GM18873 (cell line): ENCODE measurements around the gene CMBL.
"Not testable (repeated sequence)": the region's sequence is repeated elsewhere in the genome, so short reads cannot be mapped to it uniquely, and the experiment has no call there.

Source experiments
- ATAC-seq: cut with Tn5 transposase; IDR thresholded peaks from one replicate; pipeline ENCODE4 v1.9.1; 2021; ENCODE audit warnings: mild to moderate bottlenecking, moderate library complexity, moderate number of reproducible peaks; ENCODE audit not compliant: unreplicated experiment, low FRiP score

Gene CMBL

DNA sequence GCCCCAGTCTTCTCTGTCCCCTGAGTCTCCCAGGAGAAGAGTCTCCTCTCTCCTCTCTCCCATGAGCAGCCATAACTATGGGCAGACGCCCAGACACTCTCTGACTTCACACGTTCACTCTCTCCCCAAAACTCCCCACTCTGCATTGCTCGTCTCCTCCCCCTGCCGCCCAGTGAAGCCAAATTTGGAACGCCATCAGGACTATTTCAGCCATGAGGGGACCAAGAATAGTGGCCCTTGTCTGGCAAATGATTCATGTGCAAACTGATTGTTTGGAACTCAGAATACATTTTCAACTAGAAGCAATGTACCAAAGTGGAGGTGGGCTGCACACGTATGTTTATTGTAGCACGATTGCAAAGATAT, 20.9 kb downstream of the CMBL start:
- no peak for ATAC-seq

DNA sequence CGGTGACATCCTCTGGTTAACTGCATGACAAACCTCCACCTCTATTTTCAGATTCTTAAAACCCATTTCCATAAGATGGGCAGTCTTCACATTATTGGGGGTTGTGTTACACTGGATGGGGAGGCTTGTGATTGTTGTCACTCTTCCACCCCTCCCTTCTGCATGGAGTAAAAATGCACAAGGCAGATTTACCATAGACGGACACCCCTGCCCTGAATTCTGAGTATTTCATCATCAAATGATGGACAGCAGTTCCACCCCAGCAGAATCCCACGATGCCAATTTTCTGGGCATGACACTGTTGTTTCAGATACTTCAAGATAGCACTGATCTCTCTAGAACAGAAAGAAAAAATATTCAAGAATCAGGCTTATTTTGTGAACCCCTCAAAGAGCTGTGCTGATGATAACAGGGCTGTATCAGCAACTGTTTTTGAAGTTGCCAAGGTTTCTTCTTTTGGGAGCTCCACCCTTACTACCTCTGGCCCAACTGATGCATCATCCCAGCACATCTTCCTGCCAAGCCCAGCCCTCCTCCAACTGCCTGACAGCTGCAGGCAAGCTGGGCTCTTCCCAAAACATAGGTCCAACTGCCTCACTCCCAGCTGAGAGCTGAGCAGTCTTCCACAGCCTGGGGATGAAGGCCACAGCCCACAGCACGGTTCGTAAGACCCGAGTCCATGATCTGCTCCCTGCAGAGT, 21.4 kb downstream of the CMBL start:
- ATAC-seq: no peak

DNA sequence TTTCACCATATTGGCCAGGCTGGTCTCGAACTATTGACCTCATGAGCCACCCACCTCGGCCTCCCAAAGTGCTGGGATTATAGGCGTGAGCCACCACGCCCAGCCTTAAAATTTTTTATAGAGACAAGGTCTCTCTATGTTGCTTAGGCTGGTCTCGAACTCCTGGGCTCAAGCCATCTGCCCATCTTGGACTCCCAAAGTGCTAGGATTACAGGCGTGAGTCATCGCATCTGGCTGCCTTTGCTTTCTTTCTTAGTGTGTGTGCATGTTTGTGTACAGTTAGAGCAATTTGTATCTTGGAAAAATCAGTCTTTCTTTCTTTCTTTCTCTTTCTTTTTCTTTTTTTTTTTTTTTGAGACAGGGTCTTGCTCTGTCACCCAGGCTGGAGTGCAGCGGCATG, 22.3 kb downstream of the CMBL start:
- ATAC-seq: not testable (repeated sequence)

DNA sequence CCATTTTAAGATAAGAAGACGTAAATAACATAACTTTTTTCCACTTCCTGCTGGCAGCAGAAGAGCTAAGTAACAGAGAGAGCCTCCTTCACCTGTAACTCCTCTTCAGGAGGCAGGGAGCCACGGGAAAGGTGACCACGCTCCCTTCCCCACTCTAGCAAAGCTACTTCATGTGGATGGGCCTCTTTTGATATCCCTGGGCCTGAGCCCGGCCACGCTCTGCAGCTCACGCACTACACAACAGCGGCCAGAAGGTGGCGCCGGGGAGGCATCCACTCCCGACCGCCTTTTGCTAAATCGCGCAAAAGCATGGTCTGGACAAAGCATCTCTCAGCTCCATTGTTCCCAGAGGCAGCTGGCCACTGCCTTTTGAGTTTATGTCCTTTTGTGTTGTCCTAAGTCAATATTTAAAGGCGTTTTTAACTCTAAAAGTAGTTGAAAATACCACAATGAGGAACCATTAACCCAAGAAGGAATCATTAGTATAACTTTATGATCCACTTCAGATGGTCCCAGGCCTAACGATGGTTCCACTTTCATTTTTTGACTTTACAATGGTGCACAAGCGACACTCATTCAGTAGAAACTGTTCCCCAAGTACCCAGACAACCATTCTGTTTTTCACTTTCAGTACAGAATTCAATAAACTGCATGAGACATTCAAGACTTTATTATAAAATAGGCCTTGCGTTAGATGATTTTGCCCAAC, 23.6 kb downstream of the CMBL start:
- ATAC-seq: peak; percentile 93

DNA sequence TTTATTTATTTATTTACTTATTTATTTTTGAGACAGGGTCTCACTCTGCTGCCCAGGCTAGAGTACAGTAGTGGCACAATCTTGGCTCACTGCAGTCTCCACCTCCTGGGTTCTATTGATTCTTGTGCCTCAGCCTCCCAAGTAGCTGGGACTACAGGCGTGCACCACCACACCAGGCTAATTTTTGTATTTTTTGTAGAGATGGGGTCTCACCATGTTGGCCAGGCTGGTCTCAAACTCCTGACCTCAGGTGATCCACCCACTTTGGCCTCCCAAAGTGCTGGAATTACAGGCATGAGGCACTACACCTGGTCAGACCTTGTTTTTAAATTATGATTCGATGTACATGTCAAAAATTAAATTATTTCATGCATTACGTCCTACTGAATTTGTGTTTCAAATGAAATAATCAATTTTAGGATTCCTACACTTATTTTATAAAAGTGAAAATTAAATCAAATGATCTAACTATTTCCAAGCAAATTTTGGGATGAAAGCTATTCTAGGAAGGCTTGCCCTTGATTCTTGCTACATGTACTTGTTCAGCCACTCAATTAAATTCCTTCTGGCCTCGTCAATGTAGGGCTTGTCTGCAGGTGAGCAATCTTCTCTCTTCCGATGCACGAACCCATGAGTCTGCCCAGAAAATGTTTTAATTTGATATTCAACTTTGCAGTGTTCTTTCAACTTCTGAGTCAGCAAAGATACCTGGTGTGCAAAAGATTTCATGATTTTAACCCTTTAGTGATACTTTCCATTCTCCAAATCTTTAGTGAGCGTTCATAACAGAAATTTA, 27.6 kb downstream of the CMBL start:
- no peak for ATAC-seq

DNA sequence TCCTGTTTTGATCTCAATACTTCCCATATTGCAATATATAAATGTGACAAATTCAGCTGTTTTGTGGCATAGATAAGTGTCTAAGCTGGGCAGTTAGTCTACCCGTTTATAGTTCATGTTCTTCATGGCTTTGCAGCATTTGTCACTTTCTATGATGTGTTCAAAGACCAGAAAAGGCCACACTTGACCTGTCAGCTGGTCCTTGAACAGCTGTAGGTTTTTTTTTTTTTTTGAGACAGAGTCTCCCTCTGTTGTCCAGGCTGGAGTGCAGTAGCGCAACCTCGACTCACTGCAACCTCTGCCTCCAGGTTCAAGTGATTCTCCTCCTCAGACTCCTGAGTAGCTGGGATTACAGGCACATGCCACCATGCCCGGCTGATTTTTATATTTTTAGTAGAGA, 28.4 kb downstream of the CMBL start:
- ATAC-seq: no peak

DNA sequence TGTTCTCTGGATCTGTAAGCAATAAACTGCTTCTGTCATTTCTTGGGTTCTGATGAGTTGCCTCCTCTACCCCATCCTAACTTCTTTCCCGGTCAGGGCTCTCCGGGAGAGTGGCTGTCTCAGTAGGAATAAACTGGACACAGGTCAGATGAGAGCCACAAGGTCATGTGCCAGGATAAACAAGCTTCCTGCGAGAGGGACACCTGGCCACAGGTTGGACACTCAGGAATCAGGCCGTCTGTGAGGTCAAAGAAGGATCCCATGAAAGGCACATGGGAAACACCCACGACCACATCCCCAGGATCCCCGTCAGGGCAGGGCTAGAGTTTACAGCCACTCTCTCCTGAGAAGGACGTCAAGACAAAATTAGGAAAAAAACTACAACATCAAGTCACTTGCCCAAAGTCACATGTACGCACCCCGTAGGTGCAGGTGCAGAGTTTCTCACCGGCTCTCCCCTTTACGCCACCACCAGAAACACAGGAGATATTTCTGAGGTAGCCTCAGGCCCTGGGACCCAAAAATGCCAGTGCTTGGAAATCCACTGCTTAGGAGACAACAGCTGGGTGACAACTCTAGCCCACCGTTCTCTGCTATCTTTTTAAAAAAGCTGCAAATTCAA, 28.9 kb downstream of the CMBL start:
- ATAC-seq: no peak

DNA sequence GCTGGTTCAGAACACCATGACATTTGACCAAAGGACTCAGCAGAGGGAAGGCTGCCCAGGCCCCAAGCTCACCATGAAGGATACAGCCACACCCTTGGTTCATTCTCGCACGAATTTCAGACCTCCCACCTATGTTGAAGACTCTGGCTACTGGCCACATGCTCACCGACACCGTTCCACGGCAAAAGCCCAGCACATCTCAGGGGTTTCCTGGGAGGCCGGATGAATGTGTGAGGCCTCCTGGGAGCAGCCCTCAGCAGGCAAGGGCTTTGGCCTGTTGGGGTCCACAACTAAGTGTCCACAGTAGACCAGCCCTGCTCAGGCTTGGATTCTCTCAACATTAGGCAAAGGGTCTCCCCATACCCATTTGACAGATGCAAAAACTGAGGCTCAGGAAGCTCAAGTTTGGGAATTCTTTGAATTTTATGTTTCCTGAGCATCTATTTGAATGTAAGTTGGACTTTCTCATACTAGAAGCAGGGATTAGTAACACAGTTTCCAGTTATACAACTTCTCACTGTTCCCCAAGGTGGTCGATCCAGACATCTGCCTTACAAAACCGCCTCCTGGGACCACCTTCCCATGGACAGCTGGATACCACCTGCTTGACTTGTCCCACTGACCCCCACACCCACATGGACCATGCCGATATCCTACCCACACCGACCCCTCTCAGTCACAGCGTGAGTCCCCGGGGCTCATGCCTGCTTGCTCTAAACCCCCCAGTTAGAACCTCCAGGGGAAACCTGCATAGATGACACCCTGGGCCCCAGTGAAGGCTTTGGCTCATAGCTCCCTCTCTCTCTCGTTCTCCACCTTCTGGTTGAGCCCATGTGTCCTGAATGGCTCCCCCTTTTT, 29.7 kb downstream of the CMBL start:
- no peak for ATAC-seq

DNA sequence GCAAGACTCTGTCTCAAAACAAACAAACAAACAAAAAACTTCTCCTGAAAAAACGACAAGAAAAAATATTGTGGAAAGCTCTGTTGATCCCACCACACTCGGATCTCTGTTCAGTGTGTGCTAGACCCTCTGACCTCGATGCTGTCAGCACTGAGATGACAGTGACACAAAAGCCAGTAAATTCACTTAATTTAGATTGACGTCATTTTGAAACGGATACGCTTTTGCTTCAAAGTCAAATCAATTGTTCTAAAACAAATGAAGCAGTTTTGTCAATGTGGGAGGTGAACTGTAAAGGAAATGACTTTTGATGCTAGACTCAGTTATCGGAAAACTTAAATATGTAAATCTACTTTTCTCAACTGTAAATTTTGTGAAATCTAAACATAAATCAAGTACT, 31.0 kb downstream of the CMBL start:
- no peak for ATAC-seq

DNA sequence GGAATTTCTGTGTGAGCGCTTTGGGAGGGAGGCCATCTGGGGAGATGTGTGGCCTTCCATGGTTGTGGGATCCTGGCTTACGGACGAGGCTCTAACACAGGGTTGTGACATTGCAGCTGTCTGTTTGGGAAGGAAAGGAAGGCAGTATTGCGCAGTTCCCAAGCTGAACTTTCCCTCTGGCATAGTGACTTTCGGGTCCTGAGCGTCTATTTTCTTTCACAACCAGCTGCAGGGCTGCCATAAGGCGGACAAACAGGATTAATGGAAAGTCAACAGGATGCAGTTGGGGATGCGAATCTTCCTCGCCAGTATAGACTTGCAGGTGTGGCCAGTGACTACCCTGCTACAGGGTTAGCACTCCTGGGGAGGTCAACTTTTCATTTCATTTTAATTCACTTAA, 31.7 kb downstream of the CMBL start:
- ATAC-seq: no peak

DNA sequence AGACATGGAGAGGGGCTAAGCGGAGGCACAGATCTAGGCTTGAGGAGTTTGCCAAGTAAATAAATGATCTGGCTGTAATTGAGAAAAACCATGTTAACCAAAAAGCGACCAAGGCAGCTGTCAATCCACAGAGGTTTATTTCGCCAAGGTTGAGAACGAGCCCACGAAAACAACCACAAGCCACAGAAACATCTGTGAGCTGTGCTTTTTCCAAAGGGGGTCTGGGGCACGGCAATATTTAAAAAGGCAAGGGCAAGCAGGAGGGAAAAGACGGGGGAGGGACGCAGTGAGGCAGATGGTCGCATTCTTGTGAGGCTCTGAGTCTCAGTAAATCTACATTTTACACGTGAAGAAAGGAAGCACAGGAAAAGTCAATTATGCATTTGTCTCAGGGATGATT, 32.2 kb downstream of the CMBL start:
- no peak for ATAC-seq

DNA sequence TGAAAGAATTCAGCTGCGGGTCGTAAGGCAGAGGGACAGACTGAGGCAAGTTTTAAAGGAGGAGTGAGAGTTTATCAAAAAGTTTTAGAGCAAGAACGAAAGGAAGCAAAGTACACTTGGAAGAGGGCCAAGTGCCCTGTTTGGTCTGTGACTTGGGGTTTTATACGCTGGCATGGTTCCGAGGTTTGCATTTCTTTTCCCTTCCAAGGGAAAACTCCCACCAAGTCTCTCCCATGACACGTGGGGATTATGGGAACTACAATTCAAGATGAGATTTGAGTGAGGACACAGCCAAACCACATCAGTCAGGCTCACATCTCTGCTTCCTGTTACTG, 34.9 kb downstream of the CMBL start:
- not testable (repeated sequence) for ATAC-seq

DNA sequence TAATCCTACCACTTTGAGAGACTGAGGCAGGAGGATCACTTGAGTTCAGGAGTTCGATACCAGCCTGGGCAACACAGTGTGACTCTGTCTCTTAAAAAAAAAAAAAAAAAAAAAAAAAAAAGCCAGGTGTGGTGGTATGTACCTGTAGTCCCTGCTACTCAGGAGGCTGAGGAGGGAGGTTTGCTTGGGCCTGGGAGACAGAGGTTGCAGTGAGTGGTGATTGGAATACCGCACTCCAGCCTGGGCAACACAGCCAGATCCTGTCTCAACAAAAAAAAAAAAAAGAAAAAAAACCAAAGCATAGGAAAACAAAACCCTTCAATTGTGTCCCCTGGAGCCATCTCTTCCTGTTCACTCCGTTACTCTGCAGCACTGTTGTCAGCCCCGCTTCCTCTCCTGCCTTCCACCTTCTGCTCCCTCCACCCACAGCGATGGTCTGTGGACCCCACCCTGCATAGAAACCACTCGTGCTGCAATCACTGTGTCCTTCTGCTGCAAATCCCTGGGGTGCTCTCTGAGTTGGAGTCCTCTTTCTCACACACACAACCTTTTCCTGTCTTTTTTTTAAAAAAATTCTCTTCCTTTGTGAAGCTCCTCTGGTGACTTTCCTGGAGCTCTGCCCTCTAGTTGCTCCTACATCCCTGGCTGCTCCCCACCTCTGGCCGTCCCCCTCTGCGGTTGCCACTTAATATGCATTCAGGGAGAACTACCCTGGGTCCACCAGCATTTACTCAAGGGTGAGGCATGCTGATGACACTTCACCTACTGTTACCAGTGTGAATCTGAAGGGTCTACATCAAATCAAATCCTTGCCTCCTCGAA, 35.4 kb downstream of the CMBL start:
- ATAC-seq: no peak

DNA sequence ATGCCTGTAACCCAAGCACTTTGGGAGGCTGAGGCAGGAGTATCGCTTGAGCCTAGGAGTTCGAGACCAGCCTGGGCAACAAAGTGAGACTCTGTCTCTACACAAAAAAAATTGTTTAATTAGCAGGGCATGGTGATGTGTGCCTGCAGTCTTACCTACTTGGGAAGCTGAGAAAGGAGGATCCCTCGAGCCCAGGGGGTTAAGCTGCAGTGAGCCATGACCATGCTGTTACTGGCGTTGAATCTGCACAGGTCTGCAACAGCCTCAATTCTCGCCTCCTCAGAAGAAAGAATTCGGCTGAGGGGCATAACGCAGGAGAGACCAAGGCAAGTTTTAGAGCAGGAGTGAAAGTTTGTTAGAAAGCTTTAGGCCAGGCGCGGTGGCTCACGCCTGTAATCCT, 39.6 kb downstream of the CMBL start:
- ATAC-seq: no peak

DNA sequence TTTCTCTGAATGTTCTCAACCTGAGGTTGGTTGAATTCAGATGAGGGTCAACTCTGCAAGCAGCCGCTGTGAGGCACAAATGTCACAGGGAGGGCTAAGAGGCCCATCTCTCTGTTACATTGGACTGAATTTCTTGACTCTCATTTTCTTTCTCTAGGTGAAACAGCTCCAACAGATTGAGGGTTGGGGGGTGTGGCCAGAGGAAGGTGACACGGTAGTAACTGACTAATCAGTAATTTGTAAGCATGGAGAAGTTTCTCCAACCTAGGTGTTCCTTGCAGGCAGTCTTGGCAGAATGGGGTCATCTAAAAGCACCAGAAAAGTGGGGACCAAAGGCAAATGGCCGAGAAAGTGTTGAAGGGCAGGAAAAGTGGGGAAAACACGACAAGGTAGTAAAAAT, 40.9 kb downstream of the CMBL start:
- ATAC-seq: no peak

DNA sequence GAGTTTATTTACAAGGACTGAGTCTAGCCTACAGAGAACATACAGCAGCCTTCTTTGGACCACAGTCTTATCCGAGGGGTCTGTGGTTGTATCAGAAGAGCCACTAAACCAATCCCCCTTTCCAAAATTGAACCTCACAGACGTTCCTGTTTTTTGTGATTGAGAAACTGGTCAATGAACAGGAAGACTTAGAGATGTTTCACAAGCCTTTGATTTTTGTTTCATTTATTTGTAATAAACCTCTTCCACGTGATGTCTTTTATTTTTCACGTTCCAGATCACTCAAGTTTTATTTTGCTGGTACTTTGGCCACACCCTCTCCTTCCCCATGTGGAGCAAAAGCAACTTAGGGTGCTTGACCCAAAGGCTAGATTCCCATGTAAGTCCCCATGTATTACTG, 41.6 kb downstream of the CMBL start:
- no peak for ATAC-seq

DNA sequence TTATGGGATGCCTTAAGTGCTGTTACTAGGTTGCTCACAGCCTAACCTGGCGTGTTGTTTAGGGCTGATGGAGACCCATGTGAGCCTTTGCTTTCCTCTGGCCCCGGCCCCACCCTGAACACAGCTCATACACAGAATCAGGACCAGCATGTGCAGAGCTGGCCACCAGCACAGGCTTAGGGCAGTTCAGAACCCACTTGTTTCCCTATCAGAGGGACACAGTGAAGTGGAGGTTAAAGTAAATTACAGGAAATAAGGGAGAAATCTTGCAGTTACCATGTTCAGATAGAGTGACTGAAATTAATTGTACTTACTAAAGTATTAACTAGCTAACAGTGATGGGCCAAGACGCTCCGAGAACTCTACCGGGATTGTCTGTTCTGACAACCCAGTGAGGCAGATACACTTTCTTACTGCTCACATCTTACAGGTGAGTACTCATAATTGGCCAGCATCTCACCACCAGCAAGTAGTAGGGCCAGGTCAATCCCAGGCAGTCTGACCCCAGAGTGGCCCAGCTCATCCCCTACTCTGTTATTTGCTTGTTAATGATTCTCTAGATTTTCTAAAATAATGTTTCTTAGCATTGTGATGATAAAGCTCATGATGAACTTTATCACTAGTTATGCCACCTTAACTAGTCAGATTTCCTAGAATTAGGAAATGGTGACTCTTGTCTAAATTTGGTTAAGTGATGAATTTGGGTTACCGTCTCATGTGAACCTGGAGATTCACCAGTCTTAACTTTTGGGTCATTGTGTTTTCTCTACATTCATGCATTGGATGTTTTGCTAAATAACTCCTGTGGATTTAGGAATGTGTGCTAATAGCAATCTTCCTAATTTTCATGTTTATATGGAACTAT, 42.2 kb downstream of the CMBL start:
- ATAC-seq: no peak

DNA sequence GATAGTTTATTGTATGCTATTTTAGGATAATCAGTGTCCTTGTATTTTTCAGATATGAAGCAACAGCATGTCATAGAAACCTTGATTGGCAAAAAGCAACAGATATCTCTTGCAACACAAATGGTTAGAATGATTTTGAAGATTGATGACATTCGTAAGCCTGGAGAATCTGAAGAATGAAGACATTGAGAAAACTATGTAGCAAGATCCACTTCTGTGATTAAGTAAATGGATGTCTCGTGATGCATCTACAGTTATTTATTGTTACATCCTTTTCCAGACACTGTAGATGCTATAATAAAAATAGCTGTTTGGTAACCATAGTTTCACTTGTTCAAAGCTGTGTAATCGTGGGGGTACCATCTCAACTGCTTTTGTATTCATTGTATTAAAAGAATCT, 43.1 kb downstream of the CMBL start:
- no peak for ATAC-seq

DNA sequence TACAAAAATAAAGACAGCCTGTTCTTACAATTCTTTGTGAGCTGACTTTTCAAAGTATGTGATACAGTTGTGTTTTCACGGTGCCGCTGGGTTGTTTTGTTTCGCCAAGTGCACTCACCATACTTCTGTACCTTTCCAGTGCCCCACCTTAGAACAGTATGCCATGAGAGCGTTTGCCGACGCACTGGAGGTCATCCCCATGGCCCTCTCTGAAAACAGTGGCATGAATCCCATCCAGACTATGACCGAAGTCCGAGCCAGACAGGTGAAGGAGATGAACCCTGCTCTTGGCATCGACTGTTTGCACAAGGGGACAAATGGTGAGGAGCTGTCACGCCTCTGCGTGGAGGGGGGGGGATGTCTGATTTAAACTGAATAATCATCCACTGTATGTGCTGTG, 44.7 kb downstream of the CMBL start:
- no peak for ATAC-seq
